Measurements from ENCODE around the gene SLC49A4.

Gene SLC49A4

DNA sequence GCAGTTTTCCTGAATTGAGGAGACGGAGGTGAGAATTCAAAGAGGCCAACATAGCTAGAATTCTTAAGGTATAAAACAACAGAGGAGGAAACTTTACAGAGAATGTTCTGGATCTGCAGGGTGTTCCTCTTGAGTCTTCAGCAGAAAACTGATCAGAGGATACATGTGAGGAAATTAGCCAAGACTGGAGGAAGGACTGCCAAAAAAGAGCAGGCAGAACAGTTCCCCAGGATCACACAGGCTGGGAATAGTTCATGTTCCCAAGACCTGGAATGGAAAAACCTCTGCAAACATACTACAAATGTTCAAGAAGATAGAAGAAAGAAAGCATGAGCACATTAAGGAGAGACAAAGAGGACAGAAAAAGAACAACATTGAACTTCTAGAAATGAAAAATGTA lies 7.5 kb downstream of the SLC49A4 start (continued):
- TF ChIP-seq, protein P1, sequence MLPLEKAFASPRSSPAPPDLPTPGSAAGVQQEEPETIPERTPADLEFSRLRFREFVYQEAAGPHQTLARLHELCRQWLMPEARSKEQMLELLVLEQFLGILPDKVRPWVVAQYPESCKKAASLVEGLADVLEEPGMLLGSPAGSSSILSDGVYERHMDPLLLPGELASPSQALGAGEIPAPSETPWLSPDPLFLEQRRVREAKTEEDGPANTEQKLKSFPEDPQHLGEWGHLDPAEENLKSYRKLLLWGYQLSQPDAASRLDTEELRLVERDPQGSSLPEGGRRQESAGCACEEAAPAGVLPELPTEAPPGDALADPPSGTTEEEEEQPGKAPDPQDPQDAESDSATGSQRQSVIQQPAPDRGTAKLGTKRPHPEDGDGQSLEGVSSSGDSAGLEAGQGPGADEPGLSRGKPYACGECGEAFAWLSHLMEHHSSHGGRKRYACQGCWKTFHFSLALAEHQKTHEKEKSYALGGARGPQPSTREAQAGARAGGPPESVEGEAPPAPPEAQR (tag by site-specific recombination; IDR thresholded peaks at IDR 0.05): no peak
- TF ChIP-seq, protein P2, sequence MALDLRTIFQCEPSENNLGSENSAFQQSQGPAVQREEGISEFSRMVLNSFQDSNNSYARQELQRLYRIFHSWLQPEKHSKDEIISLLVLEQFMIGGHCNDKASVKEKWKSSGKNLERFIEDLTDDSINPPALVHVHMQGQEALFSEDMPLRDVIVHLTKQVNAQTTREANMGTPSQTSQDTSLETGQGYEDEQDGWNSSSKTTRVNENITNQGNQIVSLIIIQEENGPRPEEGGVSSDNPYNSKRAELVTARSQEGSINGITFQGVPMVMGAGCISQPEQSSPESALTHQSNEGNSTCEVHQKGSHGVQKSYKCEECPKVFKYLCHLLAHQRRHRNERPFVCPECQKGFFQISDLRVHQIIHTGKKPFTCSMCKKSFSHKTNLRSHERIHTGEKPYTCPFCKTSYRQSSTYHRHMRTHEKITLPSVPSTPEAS (tag by site-specific recombination; IDR thresholded peaks at IDR 0.05): no peak
- TF ChIP-seq, protein P3, sequence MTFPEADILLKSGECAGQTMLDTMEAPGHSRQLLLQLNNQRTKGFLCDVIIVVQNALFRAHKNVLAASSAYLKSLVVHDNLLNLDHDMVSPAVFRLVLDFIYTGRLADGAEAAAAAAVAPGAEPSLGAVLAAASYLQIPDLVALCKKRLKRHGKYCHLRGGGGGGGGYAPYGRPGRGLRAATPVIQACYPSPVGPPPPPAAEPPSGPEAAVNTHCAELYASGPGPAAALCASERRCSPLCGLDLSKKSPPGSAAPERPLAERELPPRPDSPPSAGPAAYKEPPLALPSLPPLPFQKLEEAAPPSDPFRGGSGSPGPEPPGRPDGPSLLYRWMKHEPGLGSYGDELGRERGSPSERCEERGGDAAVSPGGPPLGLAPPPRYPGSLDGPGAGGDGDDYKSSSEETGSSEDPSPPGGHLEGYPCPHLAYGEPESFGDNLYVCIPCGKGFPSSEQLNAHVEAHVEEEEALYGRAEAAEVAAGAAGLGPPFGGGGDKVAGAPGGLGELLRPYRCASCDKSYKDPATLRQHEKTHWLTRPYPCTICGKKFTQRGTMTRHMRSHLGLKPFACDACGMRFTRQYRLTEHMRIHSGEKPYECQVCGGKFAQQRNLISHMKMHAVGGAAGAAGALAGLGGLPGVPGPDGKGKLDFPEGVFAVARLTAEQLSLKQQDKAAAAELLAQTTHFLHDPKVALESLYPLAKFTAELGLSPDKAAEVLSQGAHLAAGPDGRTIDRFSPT (tag by site-specific recombination; IDR thresholded peaks at IDR 0.05): no peak
- no peak for TF ChIP-seq ZFP69B (tag by site-specific recombination; IDR thresholded peaks at IDR 0.05)
- TF ChIP-seq, protein P4, sequence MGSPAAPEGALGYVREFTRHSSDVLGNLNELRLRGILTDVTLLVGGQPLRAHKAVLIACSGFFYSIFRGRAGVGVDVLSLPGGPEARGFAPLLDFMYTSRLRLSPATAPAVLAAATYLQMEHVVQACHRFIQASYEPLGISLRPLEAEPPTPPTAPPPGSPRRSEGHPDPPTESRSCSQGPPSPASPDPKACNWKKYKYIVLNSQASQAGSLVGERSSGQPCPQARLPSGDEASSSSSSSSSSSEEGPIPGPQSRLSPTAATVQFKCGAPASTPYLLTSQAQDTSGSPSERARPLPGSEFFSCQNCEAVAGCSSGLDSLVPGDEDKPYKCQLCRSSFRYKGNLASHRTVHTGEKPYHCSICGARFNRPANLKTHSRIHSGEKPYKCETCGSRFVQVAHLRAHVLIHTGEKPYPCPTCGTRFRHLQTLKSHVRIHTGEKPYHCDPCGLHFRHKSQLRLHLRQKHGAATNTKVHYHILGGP (tag by site-specific recombination; IDR thresholded peaks at IDR 0.05): no peak

DNA sequence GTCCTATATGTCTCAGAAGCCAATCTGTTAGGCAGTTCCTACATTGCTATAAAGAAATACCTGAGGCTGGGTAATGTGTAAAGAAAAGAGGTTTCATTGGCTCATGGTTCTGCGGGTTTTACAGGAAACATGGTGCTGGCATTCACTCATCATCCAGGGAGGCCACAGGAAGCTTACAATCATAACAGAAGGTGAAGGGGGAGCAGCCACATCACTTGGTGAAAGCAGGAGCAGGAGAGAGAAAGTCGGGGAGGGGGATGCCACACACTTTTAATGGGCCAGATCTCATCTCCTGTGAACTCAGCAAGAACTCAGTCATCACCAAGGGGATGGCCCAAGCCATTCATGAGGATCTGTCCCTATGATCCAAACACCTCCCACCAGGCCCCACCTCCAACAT lies 9.1 kb downstream of the SLC49A4 start:
- ChIA-PET POLR2A (no interaction called here), CTCF (no interaction called here)
- Histone ChIP-seq H3K36me3 (ENCODE audit: control insufficient read depth in 2 of 2, insufficient read depth in 1 of 2, low read length in 2 of 2) (peaks cover 0 to 7% of the 10 kb centered on the region in 2 experiments; a peak in 2 of 3 replicates), H3K9me3 (ENCODE audit: control insufficient read depth, insufficient read depth, low read depth, low read length) (no peaks in the 10 kb centered on the region), H3K4me3 (ENCODE audit: low read depth, low read length) (no peak overlapping the region), H3K27ac (ENCODE audit: extremely low read depth, low read depth, low read length) (no peak overlapping the region), H3K4me1 (ENCODE audit: control insufficient read depth, insufficient read depth, low read length) (no peaks in the 10 kb centered on the region)
- TF ChIP-seq, protein P5, sequence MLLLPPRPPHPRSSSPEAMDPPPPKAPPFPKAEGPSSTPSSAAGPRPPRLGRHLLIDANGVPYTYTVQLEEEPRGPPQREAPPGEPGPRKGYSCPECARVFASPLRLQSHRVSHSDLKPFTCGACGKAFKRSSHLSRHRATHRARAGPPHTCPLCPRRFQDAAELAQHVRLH (tag by site-specific recombination; IDR thresholded peaks at IDR 0.05): no peak
- TF ChIP-seq, protein P6, sequence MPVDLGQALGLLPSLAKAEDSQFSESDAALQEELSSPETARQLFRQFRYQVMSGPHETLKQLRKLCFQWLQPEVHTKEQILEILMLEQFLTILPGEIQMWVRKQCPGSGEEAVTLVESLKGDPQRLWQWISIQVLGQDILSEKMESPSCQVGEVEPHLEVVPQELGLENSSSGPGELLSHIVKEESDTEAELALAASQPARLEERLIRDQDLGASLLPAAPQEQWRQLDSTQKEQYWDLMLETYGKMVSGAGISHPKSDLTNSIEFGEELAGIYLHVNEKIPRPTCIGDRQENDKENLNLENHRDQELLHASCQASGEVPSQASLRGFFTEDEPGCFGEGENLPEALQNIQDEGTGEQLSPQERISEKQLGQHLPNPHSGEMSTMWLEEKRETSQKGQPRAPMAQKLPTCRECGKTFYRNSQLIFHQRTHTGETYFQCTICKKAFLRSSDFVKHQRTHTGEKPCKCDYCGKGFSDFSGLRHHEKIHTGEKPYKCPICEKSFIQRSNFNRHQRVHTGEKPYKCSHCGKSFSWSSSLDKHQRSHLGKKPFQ (tag by site-specific recombination; IDR thresholded peaks at IDR 0.05): no peak
- TF ChIP-seq ZNF132 (tag by site-specific recombination; IDR thresholded peaks at IDR 0.05; ENCODE audit: borderline replicate concordance): no peak
- TF ChIP-seq ZNF707 (tag by site-specific recombination; IDR thresholded peaks at IDR 0.05): no peak
- TF ChIP-seq, protein P7, sequence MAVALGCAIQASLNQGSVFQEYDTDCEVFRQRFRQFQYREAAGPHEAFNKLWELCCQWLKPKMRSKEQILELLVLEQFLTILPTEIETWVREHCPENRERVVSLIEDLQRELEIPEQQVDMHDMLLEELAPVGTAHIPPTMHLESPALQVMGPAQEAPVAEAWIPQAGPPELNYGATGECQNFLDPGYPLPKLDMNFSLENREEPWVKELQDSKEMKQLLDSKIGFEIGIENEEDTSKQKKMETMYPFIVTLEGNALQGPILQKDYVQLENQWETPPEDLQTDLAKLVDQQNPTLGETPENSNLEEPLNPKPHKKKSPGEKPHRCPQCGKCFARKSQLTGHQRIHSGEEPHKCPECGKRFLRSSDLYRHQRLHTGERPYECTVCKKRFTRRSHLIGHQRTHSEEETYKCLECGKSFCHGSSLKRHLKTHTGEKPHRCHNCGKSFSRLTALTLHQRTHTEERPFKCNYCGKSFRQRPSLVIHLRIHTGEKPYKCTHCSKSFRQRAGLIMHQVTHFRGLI (tag by site-specific recombination; IDR thresholded peaks at IDR 0.05): no peak
- TF ChIP-seq KLF16 (tag by site-specific recombination; IDR thresholded peaks at IDR 0.05): no peak
- TF ChIP-seq, protein P8, sequence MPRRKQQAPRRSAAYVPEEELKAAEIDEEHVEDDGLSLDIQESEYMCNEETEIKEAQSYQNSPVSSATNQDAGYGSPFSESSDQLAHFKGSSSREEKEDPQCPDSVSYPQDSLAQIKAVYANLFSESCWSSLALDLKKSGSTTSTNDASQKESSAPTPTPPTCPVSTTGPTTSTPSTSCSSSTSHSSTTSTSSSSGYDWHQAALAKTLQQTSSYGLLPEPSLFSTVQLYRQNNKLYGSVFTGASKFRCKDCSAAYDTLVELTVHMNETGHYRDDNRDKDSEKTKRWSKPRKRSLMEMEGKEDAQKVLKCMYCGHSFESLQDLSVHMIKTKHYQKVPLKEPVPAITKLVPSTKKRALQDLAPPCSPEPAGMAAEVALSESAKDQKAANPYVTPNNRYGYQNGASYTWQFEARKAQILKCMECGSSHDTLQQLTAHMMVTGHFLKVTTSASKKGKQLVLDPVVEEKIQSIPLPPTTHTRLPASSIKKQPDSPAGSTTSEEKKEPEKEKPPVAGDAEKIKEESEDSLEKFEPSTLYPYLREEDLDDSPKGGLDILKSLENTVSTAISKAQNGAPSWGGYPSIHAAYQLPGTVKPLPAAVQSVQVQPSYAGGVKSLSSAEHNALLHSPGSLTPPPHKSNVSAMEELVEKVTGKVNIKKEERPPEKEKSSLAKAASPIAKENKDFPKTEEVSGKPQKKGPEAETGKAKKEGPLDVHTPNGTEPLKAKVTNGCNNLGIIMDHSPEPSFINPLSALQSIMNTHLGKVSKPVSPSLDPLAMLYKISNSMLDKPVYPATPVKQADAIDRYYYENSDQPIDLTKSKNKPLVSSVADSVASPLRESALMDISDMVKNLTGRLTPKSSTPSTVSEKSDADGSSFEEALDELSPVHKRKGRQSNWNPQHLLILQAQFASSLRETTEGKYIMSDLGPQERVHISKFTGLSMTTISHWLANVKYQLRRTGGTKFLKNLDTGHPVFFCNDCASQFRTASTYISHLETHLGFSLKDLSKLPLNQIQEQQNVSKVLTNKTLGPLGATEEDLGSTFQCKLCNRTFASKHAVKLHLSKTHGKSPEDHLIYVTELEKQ (tag by site-specific recombination; IDR thresholded peaks at IDR 0.05; ENCODE audit: borderline replicate concordance): no peak
